ENCODE results near the gene MT2A.
"Not testable (repeated sequence)": the region's sequence is repeated elsewhere in the genome, so short reads cannot be mapped to it uniquely, and the experiment has no call there.

Gene MT2A

GRCh38 chr16:56571525-56571924, 36.9 kb upstream of the MT2A start:
- no peak overlapping the region for H3K27ac ChIP-seq
- H3K4me3 ChIP-seq = no peak overlapping the region
- no peak for DNase-seq (ENCODE audit: low spot score)
- TF ChIP-seq CTCF (IDR thresholded peaks at IDR 0.05) = no peak

DNA sequence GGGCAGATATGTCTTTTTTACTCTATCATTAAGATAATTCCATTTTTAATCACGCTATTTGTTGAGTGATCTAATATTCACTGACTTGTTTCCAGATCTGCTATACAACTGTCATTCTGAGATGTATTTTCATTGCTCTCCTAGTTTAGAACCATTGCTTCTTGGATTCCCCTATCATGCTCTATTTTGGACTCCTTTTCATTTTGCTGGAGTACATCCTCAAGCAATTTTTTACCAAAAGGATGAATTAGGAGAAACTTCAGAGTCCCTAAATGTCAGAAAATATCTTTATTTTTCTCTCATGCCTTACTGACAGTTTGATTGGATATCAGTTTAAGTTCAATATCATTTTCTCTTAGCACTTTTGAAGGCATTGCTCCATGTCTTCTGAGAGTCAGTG, 33.8 kb upstream of the MT2A start:
- no peak overlapping the region for H3K27ac ChIP-seq
- DNase-seq (ENCODE audit: low spot score) = no peak
- no peak for TF ChIP-seq CTCF (IDR thresholded peaks at IDR 0.05)
- no peak overlapping the region for H3K4me3 ChIP-seq

- H3K27ac ChIP-seq = no peak overlapping the region
- no peak overlapping the region for H3K4me3 ChIP-seq
- no peak for DNase-seq (ENCODE audit: low spot score)
- TF ChIP-seq CTCF (IDR thresholded peaks at IDR 0.05) = peak; percentile 44
Measured at GRCh38 chr16:56576585-56577299, 31.6 kb upstream of the MT2A start.

DNA sequence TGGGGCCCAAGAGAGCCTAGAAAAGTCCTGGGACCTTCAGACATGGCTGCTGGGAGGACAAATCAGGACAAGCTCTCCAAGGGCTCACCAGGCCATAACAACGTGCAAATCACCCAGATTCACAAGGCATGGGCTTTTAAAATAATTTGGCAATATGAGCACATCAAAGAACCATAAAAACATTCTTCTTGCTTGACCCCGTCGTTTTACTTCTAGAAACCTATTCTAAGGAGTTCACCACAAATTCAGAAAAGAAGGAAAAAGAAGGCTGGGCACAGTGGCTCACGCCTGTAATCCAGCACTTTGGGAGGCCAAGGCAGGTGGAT, 31.1 kb upstream of the MT2A start:
- no peak for TF ChIP-seq CTCF (IDR thresholded peaks at IDR 0.05)
- no peak overlapping the region for H3K27ac ChIP-seq
- no peak overlapping the region for H3K4me3 ChIP-seq
- DNase-seq (ENCODE audit: low spot score) = no peak

DNA sequence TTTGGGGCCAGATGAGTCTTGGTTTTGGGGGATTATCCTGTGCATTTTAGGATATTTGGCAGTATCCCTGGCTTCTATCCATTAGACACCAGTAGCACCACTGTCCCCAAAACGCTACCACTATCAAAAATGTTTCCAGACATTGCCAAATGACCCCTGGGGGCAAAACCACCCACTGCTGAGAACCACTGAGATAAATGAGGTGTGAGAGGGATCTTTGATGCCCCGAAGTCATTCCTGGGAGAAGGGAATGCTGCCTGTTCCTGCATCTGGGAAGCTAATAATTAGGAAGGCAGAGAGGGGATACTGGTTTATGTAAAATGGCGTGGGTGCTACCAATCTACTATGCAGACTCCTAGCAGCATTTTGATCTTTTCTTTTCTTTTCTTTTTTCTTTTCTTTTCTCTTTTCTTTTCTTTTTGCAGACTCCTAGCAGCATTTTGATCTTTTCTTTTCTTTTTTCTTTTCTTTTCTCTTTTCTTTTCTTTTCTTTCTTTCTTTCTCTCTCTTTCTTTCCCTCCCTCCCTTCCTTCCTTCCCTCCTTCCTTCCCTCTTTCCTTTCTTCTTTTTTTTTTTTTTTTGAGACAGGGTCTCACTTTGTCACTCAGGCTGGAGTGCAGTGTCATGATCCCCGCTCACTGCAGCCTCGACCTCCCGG, 27.9 kb upstream of the MT2A start:
- no peak for DNase-seq (ENCODE audit: low spot score)
- no peak overlapping the region for H3K27ac ChIP-seq
- no peak for TF ChIP-seq CTCF (IDR thresholded peaks at IDR 0.05)

GRCh38 chr16:56582911-56583310, 25.5 kb upstream of the MT2A start:
- not testable (repeated sequence) for H3K27ac ChIP-seq; H3K4me3 ChIP-seq; DNase-seq (ENCODE audit: low spot score)

More for the DNA sequence above, 27.9 kb upstream of the MT2A start:
- H3K4me3 ChIP-seq = no peak overlapping the region

DNA sequence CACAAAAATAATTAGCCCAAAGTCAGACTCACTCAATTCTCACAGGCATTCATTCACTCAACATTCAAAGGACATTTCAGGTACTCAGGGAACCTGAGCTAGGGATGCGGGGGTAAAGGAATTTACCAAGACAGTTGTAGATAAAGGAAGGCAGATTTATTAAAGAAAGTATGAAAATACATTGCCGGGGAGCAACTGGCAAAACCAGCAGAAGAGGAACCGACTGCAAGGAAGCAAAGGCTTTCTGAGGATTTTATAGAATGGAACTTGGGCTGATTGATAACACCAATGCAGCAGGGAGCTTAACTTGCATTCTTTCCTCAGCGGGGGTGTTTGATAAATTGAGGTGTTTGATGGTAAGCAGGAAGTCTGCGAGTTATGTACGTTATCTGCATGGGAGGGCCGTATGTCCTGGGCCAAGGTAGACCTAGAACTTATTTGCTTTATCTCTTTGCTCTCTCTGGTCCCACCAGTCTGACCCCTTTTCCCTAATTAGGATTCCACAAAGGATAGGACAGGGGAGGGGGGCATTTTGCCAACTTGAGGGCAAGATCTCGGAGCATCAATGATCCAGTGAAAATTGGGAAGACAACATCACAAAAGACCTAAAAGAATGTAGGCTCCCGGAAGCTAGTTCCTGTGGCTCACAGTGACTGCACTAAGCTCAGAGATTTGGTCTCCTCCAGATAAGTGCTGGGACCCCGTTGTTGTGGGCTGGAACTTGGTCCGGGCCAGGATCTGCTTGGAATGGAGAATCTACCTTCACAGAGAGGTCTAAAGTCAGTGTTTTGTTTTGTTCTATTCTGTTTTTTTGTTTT, 24.8 kb upstream of the MT2A start:
- no peak for TF ChIP-seq CTCF (IDR thresholded peaks at IDR 0.05)
- H3K4me3 ChIP-seq = no peak overlapping the region
- no peak overlapping the region for H3K27ac ChIP-seq
- DNase-seq (ENCODE audit: low spot score) = peak; percentile 38
